ENCODE data around the gene GDPD5. TPM values are rescaled to one million over a fixed set of nuclear protein-coding genes. Genes with fewer than 3 reads are reported as not detected.

Gene GDPD5
- total and polyA plus RNA-seq, 2 donors (not counting 3 experiments of a cell fraction or from before 2014, with no cell fraction given), result 60.2 to 79.2 TPM

GRCh38 chr11:75571625-75572024 is 45.9 kb upstream of the GDPD5 start:
- Histone ChIP-seq H3K27ac (ENCODE audit: insufficient read depth, low read depth, low read length) (no peak overlapping the region), H3K79me2 (ENCODE audit: control insufficient read depth, insufficient read depth, low read length) (peaks cover 20% of the 10 kb centered on the region)
- no TSS peak for BruUV-seq (replicated peaks)

More at GRCh38 chr11:75571625-75572024, 45.9 kb upstream of the GDPD5 start:
- ChIA-PET CTCF (interaction anchor here (1.3 to 9.1 kb wide), 2 partner anchors 10 to 18 kb away, joined by 3 to 107 read pairs; partner anchors contain the start of gene SERPINH1), POLR2A (no interaction called here)
- Histone ChIP-seq H3K9ac (replicated peaks; ENCODE audit: extremely low read depth, insufficient read depth, low read length) (no peak overlapping the region), H3K4me2 (ENCODE audit: insufficient read depth, low read length) (no peak overlapping the region), H3K27me3 (ENCODE audit: control insufficient read depth in 2 of 2, insufficient read depth in 2 of 2, low read length in 2 of 2) (no peaks in the 10 kb centered on the region), H3K4me3 (replicated peaks in 1 of 3; ENCODE audit: insufficient read depth in 1 of 3, low read depth in 1 of 3, low read length in 3 of 3) (no peak overlapping the region), H4K20me1 (replicated peaks; ENCODE audit: control insufficient read depth, extremely low read depth, insufficient read depth, low read length) (no peaks in the 10 kb centered on the region), H3K9me1 (replicated peaks; ENCODE audit: control insufficient read depth, extremely low read depth, insufficient read depth, low read length) (no peaks in the 10 kb centered on the region), H3K9me3 (replicated peaks; ENCODE audit: control insufficient read depth, insufficient read depth, low read length) (no peaks in the 10 kb centered on the region), H2AFZ (ENCODE audit: low read depth, low read length) (no peak overlapping the region), H3K4me1 (ENCODE audit: control insufficient read depth, extremely low read depth, insufficient read depth, low read length) (peaks cover 3% of the 10 kb centered on the region), H3K36me3 (ENCODE audit: control insufficient read depth in 2 of 2, extremely low read depth in 1 of 2, insufficient read depth in 2 of 2, low read length in 2 of 2) (peaks cover 24 to 66% of the 10 kb centered on the region in 2 experiments)
- DNase-seq (ENCODE audit: low read depth, low spot score) (no peak), FAIRE-seq (no peak)
- intact Hi-C loops (cut with micrococcal nuclease), result no loop called here
- dilution Hi-C loops (cut with MboI; ENCODE audit: extremely low pct_ligation_motif_present, low sequenced_read_pairs), result no loop called here
- no peak for TF ChIP-seq GATA2 (IDR thresholded peaks at IDR 0.05; ENCODE audit: insufficient read depth, insufficient read length, low read depth, low read length)
- no peak for TF ChIP-seq MYC (IDR thresholded peaks at IDR 0.05; ENCODE audit: low read depth, low read length)
- TF ChIP-seq JUN (IDR thresholded peaks at IDR 0.05; ENCODE audit: borderline replicate concordance, insufficient read depth, insufficient read length, low read depth), result no peak
- no peak for TF ChIP-seq POLR2AphosphoS5 (IDR thresholded peaks at IDR 0.05; ENCODE audit: insufficient read depth, low read depth, low read length)
- no peak for TF ChIP-seq MAX (IDR thresholded peaks at IDR 0.05; ENCODE audit: insufficient read depth, insufficient read length)
- TF ChIP-seq FOS (IDR thresholded peaks at IDR 0.05; ENCODE audit: borderline replicate concordance, insufficient read depth, low read length), result no peak
- no peak for TF ChIP-seq CTCF (IDR thresholded peaks at IDR 0.05; ENCODE audit: extremely low read depth in 1 of 2, insufficient read depth in 1 of 2, low read depth in 1 of 2, low read length in 2 of 2)
- TF ChIP-seq POLR2A (IDR thresholded peaks at IDR 0.05; ENCODE audit: low read depth, low read length), result no peak
- TF ChIP-seq EZH2 (IDR thresholded peaks at IDR 0.05; ENCODE audit: borderline replicate concordance, low read depth, low read length, severe bottlenecking), result no peak

All from endothelial cell of umbilical vein (primary cell).